Effector memory CD4-positive, alpha-beta T cell (primary cell): ENCODE results near the gene TTC39C.
"Not testable (repeated sequence)": the region's sequence is repeated elsewhere in the genome, so short reads cannot be mapped to it uniquely, and the experiment has no call there.

Experiments used
- DNase-seq, 3 donors: peaks; one replicate each; pipeline ENCODE4 v3.0.0-alpha.2; 2020
- H3K27ac ChIP-seq: 2 replicates; pipeline ENCODE4 v1.7.0; 2013; ENCODE audit warnings: mild to moderate bottlenecking, low read length, moderate library complexity; ENCODE audit not compliant: insufficient read depth, poor library complexity, severe bottlenecking
- H3K27me3 ChIP-seq: replicated peaks from 2 replicates; pipeline ENCODE4 v1.7.0; 2013; ENCODE audit warnings: mild to moderate bottlenecking, low read length; ENCODE audit not compliant: insufficient read depth, control insufficient read depth, poor library complexity, severe bottlenecking
- H3K36me3 ChIP-seq: 2 replicates; pipeline ENCODE4 v1.7.0; 2013; ENCODE audit warnings: mild to moderate bottlenecking, low read length, moderate library complexity; ENCODE audit not compliant: control insufficient read depth, insufficient read depth
- H3K4me1 ChIP-seq: 2 replicates; pipeline ENCODE4 v1.7.0; 2013; ENCODE audit warnings: low read length, mild to moderate bottlenecking; ENCODE audit not compliant: control insufficient read depth, insufficient read depth, poor library complexity, severe bottlenecking
- H3K4me3 ChIP-seq: 2 replicates; pipeline ENCODE4 v1.7.0; 2013; ENCODE audit warnings: low read length, low read depth, mild to moderate bottlenecking; ENCODE audit not compliant: insufficient read depth, poor library complexity, severe bottlenecking
- H3K9me3 ChIP-seq: 2 replicates; pipeline ENCODE4 v1.7.0; 2013; ENCODE audit warnings: mild to moderate bottlenecking, low read length, moderate library complexity; ENCODE audit not compliant: control insufficient read depth

The TTC39C gene

DNA sequence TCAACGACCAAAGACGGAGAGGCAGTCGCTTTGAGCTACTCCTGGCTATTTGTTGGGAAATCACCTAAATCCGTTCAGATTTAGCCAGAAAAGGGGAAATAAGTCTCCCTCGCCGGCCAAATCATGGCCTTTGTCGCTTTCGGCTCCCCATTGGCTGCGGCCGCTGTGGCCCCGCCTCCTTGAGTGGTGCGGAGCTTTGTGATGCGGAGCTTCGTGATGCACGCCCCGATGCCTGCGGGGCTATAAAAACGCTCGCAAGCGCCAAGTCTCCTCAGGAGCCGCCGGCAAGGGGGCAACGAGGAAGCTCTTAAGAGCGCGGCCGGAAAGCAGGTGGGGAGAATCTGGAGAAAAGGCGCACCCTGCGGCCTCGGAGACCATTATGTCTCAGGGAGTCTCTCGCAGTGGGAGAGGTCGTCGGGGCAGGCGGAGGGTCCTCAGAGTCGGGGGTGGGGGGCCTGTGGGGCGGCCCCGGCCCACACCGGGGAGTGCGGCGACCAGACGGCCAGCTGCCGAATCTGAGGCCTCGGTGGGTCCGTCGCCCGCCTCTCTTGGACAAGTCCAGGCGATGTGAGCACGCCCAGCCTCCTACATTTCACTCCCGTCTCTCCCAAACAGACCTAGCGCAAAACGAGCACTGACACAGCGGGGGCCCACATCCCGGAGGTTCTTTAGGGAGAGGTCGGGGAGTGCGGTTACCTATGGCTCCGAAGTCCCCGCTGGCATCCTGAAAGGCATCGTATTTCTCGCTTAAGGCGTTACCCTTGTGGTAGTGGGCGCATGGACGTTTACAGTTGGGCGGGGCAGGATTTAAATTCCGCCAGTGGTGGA, 124.4 kb downstream of the TTC39C start, which contains the start of gene CABYR:
Gene CABYR, plus strand, starts transcription at position 274 of the 828 bp plus-strand sequence. CDS start 4,053 bp downstream, outside the sequence.
- Histone ChIP-seq H3K27ac (no peak within 1 kb of the TSS), H3K4me1 (peaks cover 4% of the 10 kb centered on the region), H3K9me3 (no peaks in the 10 kb centered on the region), H3K36me3 (no peaks in the 10 kb centered on the region), H3K27me3 (no peaks in the 10 kb centered on the region), H3K4me3 (peak within 1 kb of the TSS; percentile 51)
- DNase-seq: peak; percentile 73 to 77 (median 75)

DNA sequence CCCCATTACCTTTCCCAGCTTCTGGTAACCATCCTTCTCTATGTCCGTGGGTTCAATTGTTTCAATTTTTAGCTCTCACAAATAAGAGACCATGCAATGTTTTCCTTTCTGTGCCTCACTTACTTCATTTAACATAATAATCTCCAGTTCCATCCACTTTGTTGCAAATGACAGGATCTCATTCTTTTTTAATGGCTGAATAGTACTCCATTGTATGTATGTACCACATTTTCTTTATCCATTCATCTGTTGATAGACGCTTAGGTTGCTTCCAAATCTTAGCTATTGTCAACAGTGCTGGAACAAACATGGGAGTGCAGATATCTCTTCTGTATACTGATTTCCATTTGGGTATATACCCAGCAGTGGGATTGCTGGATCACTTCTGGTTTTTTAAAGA, 126.1 kb downstream of the TTC39C start:
- Histone ChIP-seq H3K9me3 (no peaks in the 10 kb centered on the region), H3K4me3 (no peak overlapping the region), H3K27me3 (no peaks in the 10 kb centered on the region), H3K36me3 (no peaks in the 10 kb centered on the region), H3K27ac (no peak overlapping the region), H3K4me1 (peaks cover 4% of the 10 kb centered on the region)
- no peak for DNase-seq

DNA sequence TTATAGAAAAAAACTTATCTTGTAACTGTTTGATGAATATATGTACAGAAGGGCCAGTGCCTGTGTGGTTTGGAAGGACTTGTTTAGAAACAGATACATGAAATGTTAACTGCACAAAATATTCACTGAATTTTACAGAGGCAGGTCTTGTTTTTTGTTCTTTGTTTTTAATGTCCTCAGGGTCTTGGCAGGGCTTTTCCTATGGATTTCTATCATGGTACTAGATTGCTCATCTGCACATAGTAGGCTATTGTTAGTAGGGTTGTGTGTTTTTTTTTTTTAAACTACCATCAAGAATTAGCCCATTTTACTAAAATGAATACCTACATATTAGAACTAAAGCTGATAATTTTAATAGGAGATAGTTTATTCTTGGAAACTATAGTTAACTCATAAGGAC, 127.8 kb downstream of the TTC39C start:
- H3K4me1 ChIP-seq: peaks cover 4% of the 10 kb centered on the region
- H3K27ac ChIP-seq: no peak overlapping the region
- no peaks in the 10 kb centered on the region for H3K9me3 ChIP-seq
- no peaks in the 10 kb centered on the region for H3K27me3 ChIP-seq
- no peaks in the 10 kb centered on the region for H3K36me3 ChIP-seq
- no peak for DNase-seq
- H3K4me3 ChIP-seq: no peak overlapping the region

DNA sequence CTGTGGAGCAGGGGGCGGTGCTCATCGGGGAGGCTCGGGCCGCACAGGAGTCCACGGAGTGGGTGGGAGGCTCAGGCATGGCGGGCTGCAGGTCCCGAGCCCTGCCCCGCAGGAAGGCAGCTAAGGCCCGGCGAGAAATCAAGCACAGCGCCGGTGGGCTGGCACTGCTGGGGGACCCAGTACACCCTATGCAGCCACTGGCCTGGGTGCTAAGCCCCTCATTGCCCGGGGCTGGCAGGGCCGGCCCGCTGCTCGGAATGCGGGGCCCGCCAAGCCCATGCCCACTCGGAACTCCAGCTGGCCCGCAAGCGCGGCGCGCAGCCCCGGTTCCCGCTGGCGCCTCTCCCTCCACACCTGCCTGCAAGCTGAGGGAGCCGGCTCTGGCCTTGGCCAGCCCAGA, 135.0 kb downstream of the TTC39C start:
- not testable (repeated sequence) for H3K27me3 ChIP-seq, H3K27ac ChIP-seq, H3K4me3 ChIP-seq, H3K4me1 ChIP-seq, H3K36me3 ChIP-seq, DNase-seq, H3K9me3 ChIP-seq

DNA sequence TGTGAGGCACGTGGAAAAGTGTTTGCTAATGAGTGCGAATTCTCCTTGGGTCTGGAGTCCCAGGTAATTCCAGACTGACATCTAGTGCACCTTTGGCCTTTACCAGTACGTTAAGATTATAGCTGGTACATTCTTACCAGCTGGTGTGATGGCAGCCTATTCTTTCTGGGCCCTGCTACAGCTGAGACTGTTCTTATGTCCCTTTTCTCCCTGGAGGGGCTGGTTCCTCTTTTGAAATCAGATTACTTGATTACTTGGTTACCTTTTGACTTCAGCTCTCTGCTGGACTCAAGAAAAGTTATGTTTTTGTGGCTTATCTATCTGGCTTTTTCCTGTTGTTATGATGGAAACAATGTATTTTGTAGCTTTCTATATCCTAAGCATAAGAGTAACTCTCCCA, 138.8 kb downstream of the TTC39C start:
- Histone ChIP-seq H3K4me1 (no peaks in the 10 kb centered on the region), H3K4me3 (no peak overlapping the region), H3K27me3 (no peaks in the 10 kb centered on the region), H3K27ac (no peak overlapping the region), H3K36me3 (no peaks in the 10 kb centered on the region), H3K9me3 (no peaks in the 10 kb centered on the region)
- no peak for DNase-seq

DNA sequence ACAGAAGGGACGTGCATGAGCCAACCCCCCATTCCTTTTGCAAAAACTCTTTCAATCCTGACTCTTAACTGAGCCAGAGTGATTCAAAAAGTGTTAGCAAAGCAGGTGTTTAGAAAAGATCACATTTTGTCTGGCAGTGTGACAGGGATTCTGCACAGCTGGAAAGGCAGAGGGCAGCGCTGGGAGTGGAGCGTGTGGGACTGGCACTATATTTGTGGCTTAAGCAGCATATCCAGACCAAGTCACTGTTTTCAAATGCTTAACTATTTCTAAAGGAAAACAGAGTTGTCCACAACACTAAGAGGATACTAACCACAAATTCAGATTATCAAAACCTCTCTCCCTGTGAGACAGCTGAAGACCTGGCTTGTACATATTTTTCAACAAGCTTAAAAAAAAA, 143.3 kb downstream of the TTC39C start:
- no peak for DNase-seq
- no peaks in the 10 kb centered on the region for H3K9me3 ChIP-seq
- no peaks in the 10 kb centered on the region for H3K27me3 ChIP-seq
- no peaks in the 10 kb centered on the region for H3K36me3 ChIP-seq
- no peak overlapping the region for H3K4me3 ChIP-seq
- no peak overlapping the region for H3K27ac ChIP-seq
- no peaks in the 10 kb centered on the region for H3K4me1 ChIP-seq

DNA sequence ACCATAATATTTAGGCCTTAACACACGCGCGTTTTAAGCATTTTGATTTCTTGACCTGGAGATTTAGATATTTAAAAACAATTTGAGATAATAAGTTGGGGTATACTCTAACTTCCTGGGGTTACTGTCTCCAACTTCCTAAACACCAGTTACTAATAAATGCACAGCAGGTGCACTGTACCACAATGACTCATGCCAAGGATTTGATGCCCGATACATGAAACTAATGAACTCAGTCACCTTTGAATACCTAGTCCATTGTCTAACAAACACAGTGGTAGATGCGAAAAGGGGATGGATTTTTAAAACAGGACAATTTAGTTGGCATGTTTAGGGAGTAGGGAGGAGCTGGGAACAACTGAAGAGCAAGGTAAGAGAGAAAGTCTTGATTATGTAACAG, 145.5 kb downstream of the TTC39C start:
- DNase-seq: no peak
- no peaks in the 10 kb centered on the region for H3K9me3 ChIP-seq
- H3K27ac ChIP-seq: no peak overlapping the region
- H3K36me3 ChIP-seq: no peaks in the 10 kb centered on the region
- no peaks in the 10 kb centered on the region for H3K4me1 ChIP-seq
- H3K27me3 ChIP-seq: no peaks in the 10 kb centered on the region
- no peak overlapping the region for H3K4me3 ChIP-seq

DNA sequence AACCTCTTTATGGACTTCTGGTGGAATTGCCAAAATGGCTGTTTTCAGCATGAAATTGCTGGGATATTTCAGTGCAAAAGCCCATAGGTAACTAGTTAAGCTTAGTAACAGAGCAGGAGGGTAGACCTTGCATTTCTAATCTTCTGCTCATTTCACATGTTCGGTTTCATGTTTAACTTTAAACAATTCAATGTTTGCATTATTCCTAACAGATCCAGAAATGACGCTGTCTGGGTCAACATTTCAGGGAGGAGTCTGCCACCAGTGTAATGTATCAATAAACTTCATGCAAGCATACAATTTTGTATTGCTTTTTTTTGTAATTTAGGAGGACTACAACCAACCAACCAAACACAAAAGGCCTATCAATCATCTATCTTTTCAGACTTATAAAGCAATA, 146.8 kb downstream of the TTC39C start:
- H3K36me3 ChIP-seq: no peaks in the 10 kb centered on the region

DNA sequence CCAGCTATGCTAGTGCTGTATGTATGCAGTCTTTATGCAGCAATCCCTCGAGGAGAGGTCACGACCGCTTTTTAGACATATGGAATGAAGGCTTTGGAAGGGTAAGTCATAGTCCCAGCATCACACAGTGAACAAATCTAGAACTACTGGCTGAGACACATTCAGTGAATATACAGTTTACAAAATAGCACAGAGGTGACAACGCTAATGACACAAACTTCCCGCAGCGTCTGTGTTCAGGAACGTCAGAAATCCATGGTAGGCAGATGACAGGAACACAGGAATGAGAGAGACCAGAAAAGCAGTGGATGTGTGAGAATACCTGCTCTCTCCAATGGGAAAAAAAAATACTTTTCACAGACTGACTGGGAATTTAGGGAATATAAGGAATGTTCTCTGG, 153.9 kb downstream of the TTC39C start:
- Histone ChIP-seq H3K27ac (no peak overlapping the region), H3K36me3 (no peaks in the 10 kb centered on the region), H3K4me3 (no peak overlapping the region), H3K27me3 (no peaks in the 10 kb centered on the region), H3K4me1 (no peaks in the 10 kb centered on the region), H3K9me3 (no peaks in the 10 kb centered on the region)
- DNase-seq: no peak

More for the DNA sequence above, 146.8 kb downstream of the TTC39C start:
- no peak for DNase-seq
- no peak overlapping the region for H3K27ac ChIP-seq
- H3K4me1 ChIP-seq: no peaks in the 10 kb centered on the region
- H3K4me3 ChIP-seq: no peak overlapping the region
- H3K27me3 ChIP-seq: no peaks in the 10 kb centered on the region
- no peaks in the 10 kb centered on the region for H3K9me3 ChIP-seq

DNA sequence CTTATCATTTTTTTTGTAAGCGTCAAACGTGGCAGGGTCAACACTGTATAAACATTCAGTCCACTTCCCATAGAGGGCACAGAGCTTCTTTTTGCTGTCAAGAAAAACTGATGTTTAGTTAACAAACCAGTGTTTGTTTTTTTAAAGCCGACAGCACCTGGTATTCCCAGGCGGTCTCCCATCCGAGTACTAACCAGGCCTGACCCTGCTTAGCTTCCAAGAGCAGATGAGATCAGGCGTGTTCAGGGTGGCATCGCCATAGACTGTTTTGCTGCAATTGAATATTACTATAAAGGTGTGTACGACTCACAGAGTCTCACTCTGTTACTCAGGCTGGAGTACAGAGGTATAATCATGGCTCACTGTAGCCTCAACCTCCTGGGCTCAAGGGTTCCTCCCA, 155.8 kb downstream of the TTC39C start:
- Histone ChIP-seq H3K36me3 (no peaks in the 10 kb centered on the region), H3K4me1 (no peaks in the 10 kb centered on the region), H3K27ac (no peak overlapping the region), H3K4me3 (no peak overlapping the region), H3K27me3 (no peaks in the 10 kb centered on the region), H3K9me3 (no peaks in the 10 kb centered on the region)
- no peak for DNase-seq
